Fibroblast of skin of right quadriceps (primary cell): ENCODE data around the gene LRRN2.
"Not testable (repeated sequence)": the region's sequence is repeated elsewhere in the genome, so short reads cannot be mapped to it uniquely, and the experiment has no call there.

ENCODE experiments used
- DNase-seq: peaks from one replicate; pipeline ENCODE4 v3.0.0-alpha.2; 2013

The LRRN2 gene

GRCh38 chr1:204685236-204686006 is at the start of gene LRRN2:
TSS of gene LRRN2 (minus strand) at chr1:204685738. CDS start at chr1:204619992, 65,746 bp downstream.
- DNase-seq, result no peak

- no peak for DNase-seq
These were observed 49.5 kb upstream of the LRRN2 start for GRCh38 chr1:204735042-204735441.

- no peak for DNase-seq
These were observed 48.5 kb upstream of the LRRN2 start for GRCh38 chr1:204733869-204734596.

- DNase-seq, result no peak
These were observed 47.8 kb upstream of the LRRN2 start for GRCh38 chr1:204733289-204733688.

- no peak for DNase-seq
These were observed 46.5 kb upstream of the LRRN2 start for GRCh38 chr1:204731985-204732575.

- DNase-seq, result no peak
These were observed 46.0 kb upstream of the LRRN2 start for GRCh38 chr1:204731509-204731908.

GRCh38 chr1:204730826-204731459 is 45.4 kb upstream of the LRRN2 start:
- no peak for DNase-seq

GRCh38 chr1:204729516-204729915 is 44.0 kb upstream of the LRRN2 start:
- DNase-seq, result no peak

- no peak for DNase-seq
These were observed 42.9 kb upstream of the LRRN2 start for GRCh38 chr1:204728456-204728855.

- DNase-seq, result no peak
These were observed 42.5 kb upstream of the LRRN2 start for GRCh38 chr1:204728045-204728444.

- DNase-seq, result not testable (repeated sequence)
These were observed 41.9 kb upstream of the LRRN2 start for GRCh38 chr1:204727438-204727837.

- DNase-seq, result peak; percentile 7
These were observed 40.9 kb upstream of the LRRN2 start for GRCh38 chr1:204726478-204726877.

- no peak for DNase-seq
These were observed 40.4 kb upstream of the LRRN2 start for GRCh38 chr1:204725821-204726448.

GRCh38 chr1:204723131-204723787 is 37.7 kb upstream of the LRRN2 start:
- DNase-seq, result no peak

GRCh38 chr1:204721373-204722055 is 36.0 kb upstream of the LRRN2 start:
- DNase-seq, result no peak

GRCh38 chr1:204716660-204717059 is 31.1 kb upstream of the LRRN2 start:
- no peak for DNase-seq

GRCh38 chr1:204714861-204715511 is 29.4 kb upstream of the LRRN2 start:
- DNase-seq, result no peak

- no peak for DNase-seq
These were observed 28.8 kb upstream of the LRRN2 start for GRCh38 chr1:204714194-204714860.

GRCh38 chr1:204713541-204713940 is 28.0 kb upstream of the LRRN2 start:
- DNase-seq, result no peak

GRCh38 chr1:204712708-204713430 is 27.3 kb upstream of the LRRN2 start:
- DNase-seq, result no peak
